ENCODE results near the gene MNT. TPM values are rescaled to one million over a fixed set of nuclear protein-coding genes. Genes with fewer than 3 reads are reported as not detected.
"Not testable (repeated sequence)": the region's sequence is repeated elsewhere in the genome, so short reads cannot be mapped to it uniquely, and the experiment has no call there.

Gene MNT
- total RNA-seq, 1 experiment from 2014 or later = 38.9 TPM

DNA sequence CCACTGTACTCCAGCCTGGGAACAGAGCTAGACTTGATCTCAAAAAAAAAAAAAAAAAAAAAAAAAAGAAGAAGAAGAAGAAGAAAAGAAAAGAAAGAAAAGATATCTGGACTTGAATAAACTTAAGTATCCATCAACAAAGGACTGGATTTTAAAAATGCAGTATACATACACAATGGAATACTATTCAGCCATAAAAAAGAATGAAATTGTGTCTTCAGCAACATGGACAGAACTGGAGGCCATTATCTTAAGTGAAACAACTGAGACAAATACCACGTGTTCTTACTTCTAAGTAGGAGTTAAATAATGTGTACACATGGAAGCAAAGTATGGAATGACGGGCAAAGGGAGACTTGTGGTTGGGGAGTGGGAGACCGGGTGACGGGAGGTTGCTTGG is 40.1 kb upstream of the MNT start:
- no peak overlapping the region for H3K27ac ChIP-seq (ENCODE audit: insufficient read length, low read depth, low read length)
- H4K8ac ChIP-seq (replicated peaks; ENCODE audit: insufficient read length, low read depth, low read length) = no peak overlapping the region
- Mint-ChIP-seq H3K27me3 (ENCODE audit: low read depth) (no peaks in the 10 kb centered on the region), H3K4me1 (peaks cover 6 to 9% of the 10 kb centered on the region in 2 experiments), H3K27ac (no peak overlapping the region; a peak in 1 of 7 replicates), H3K4me3 (no peak overlapping the region), H3K36me3 (ENCODE audit: insufficient read depth in 1 of 3, low read depth in 3 of 3) (peaks cover 31 to 53% (median 45%) of the 10 kb centered on the region in 3 experiments), H3K9me3 (peaks cover 2% of the 10 kb centered on the region in 2 experiments)
- no peak overlapping the region for H2BK15ac ChIP-seq (ENCODE audit: low read depth, low read length)
- no peak overlapping the region for H2BK20ac ChIP-seq (ENCODE audit: low read depth, low read length, poor library complexity, severe bottlenecking)
- H3K4me2 ChIP-seq (ENCODE audit: insufficient read depth, insufficient read length, low read length) = no peak overlapping the region
- TF ChIP-seq, protein P1, sequence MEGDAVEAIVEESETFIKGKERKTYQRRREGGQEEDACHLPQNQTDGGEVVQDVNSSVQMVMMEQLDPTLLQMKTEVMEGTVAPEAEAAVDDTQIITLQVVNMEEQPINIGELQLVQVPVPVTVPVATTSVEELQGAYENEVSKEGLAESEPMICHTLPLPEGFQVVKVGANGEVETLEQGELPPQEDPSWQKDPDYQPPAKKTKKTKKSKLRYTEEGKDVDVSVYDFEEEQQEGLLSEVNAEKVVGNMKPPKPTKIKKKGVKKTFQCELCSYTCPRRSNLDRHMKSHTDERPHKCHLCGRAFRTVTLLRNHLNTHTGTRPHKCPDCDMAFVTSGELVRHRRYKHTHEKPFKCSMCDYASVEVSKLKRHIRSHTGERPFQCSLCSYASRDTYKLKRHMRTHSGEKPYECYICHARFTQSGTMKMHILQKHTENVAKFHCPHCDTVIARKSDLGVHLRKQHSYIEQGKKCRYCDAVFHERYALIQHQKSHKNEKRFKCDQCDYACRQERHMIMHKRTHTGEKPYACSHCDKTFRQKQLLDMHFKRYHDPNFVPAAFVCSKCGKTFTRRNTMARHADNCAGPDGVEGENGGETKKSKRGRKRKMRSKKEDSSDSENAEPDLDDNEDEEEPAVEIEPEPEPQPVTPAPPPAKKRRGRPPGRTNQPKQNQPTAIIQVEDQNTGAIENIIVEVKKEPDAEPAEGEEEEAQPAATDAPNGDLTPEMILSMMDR (conservative IDR thresholded peaks at IDR 0.05) = no peak
- no peak overlapping the region for H3K56ac ChIP-seq (ENCODE audit: insufficient read length, low read depth, low read length)
- H2BK5ac ChIP-seq (ENCODE audit: insufficient read length, low read length) = no peak overlapping the region
- no peak overlapping the region for H4K91ac ChIP-seq (ENCODE audit: insufficient read length, low read depth, low read length)
- no peak overlapping the region for H3K4ac ChIP-seq (ENCODE audit: low read depth, low read length)
- H4K20me1 ChIP-seq (ENCODE audit: control insufficient read depth, insufficient read depth, insufficient read length) = no peaks in the 10 kb centered on the region
- H3K23me2 ChIP-seq (ENCODE audit: insufficient read length, low read depth, low read length, poor library complexity, severe bottlenecking) = no peaks in the 10 kb centered on the region
- no peak overlapping the region for H2AFZ ChIP-seq (ENCODE audit: low read length)
- no peak overlapping the region for H2BK12ac ChIP-seq (ENCODE audit: insufficient read length, low read depth, low read length)
- DNase-seq = no peak
- H3T11ph ChIP-seq (ENCODE audit: low read length) = no peak overlapping the region
- H4K5ac ChIP-seq (ENCODE audit: insufficient read length, low read depth, low read length) = no peak overlapping the region
- no peak overlapping the region for H3K14ac ChIP-seq (ENCODE audit: insufficient read depth, low read length)
- H3K27me3 ChIP-seq (ENCODE audit: insufficient read depth, low read length) = no peaks in the 10 kb centered on the region
- no peaks in the 10 kb centered on the region for H3K79me2 ChIP-seq (ENCODE audit: insufficient read depth, low read length)
- no CpG with 5 or more reads among the region's 4 CpGs for WGBS (ENCODE audit: extremely low coverage, insufficient read length, low lambda C conversion rate)
- no peaks in the 10 kb centered on the region for H3K4me1 ChIP-seq (ENCODE audit: insufficient read depth, low read length)
- H2AK5ac ChIP-seq (ENCODE audit: insufficient read length, low read length) = no peak overlapping the region
- no peak overlapping the region for H3K18ac ChIP-seq (ENCODE audit: insufficient read length, low read depth, low read length)
- H3K9ac ChIP-seq (ENCODE audit: extremely low read depth, insufficient read length, low read length) = no peak overlapping the region
- H3K23ac ChIP-seq (ENCODE audit: insufficient read length, low read depth, low read length) = no peak overlapping the region
- H3K9me3 ChIP-seq (ENCODE audit: control insufficient read depth, low read depth, low read length) = no peaks in the 10 kb centered on the region
- H2BK120ac ChIP-seq (ENCODE audit: low read depth, low read length, poor library complexity, severe bottlenecking) = no peak overlapping the region
- H3K79me1 ChIP-seq (ENCODE audit: insufficient read depth, low read depth, low read length, poor library complexity, severe bottlenecking) = no peaks in the 10 kb centered on the region

DNA sequence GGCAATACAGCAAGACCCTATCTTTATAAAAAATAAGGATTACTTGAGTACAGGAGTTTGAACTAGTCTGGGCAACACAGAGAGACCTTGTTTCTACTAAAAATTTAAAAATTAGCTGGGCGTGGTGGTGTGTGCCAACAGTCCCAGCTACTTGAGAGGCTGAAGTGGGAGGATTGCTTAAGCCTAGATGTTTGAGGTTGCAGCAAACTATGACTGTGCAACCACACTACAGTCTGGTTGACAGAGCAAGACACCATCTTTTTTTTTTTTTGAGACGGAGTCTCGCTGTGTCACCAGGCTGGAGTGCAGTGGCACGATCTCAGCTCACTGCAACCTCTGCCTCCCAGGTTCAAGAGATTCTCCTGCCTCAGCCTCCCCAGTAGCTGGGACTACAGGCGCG is 39.1 kb upstream of the MNT start:
- not testable (repeated sequence) for H2BK120ac ChIP-seq (ENCODE audit: low read depth, low read length, poor library complexity, severe bottlenecking); DNase-seq; H4K5ac ChIP-seq (ENCODE audit: insufficient read length, low read depth, low read length); H2AFZ ChIP-seq (ENCODE audit: low read length); H3K79me1 ChIP-seq (ENCODE audit: insufficient read depth, low read depth, low read length, poor library complexity, severe bottlenecking); H2BK12ac ChIP-seq (ENCODE audit: insufficient read length, low read depth, low read length); H3K14ac ChIP-seq (ENCODE audit: insufficient read depth, low read length); H2BK15ac ChIP-seq (ENCODE audit: low read depth, low read length); H3K4ac ChIP-seq (ENCODE audit: low read depth, low read length); H4K8ac ChIP-seq (replicated peaks; ENCODE audit: insufficient read length, low read depth, low read length); H3T11ph ChIP-seq (ENCODE audit: low read length); H3K27me3 ChIP-seq (ENCODE audit: insufficient read depth, low read length); H3K4me3 Mint-ChIP-seq; H3K23me2 ChIP-seq (ENCODE audit: insufficient read length, low read depth, low read length, poor library complexity, severe bottlenecking); H3K9me3 ChIP-seq (ENCODE audit: control insufficient read depth, low read depth, low read length); H3K23ac ChIP-seq (ENCODE audit: insufficient read length, low read depth, low read length); H3K56ac ChIP-seq (ENCODE audit: insufficient read length, low read depth, low read length); H2BK5ac ChIP-seq (ENCODE audit: insufficient read length, low read length); H4K20me1 ChIP-seq (ENCODE audit: control insufficient read depth, insufficient read depth, insufficient read length); H3K79me2 ChIP-seq (ENCODE audit: insufficient read depth, low read length); H3K27ac Mint-ChIP-seq; H3K27ac ChIP-seq (ENCODE audit: insufficient read length, low read depth, low read length); H3K4me1 ChIP-seq (ENCODE audit: insufficient read depth, low read length); H2AK5ac ChIP-seq (ENCODE audit: insufficient read length, low read length); H3K9me3 Mint-ChIP-seq; H3K4me2 ChIP-seq (ENCODE audit: insufficient read depth, insufficient read length, low read length); H4K91ac ChIP-seq (ENCODE audit: insufficient read length, low read depth, low read length); H3K18ac ChIP-seq (ENCODE audit: insufficient read length, low read depth, low read length); H3K9ac ChIP-seq (ENCODE audit: extremely low read depth, insufficient read length, low read length); H2BK20ac ChIP-seq (ENCODE audit: low read depth, low read length, poor library complexity, severe bottlenecking); H3K27me3 Mint-ChIP-seq (ENCODE audit: low read depth)
- Mint-ChIP-seq H3K4me1 (peaks cover 16 to 19% of the 10 kb centered on the region in 2 experiments), H3K36me3 (ENCODE audit: insufficient read depth in 1 of 3, low read depth in 3 of 3) (peaks cover 26 to 48% (median 40%) of the 10 kb centered on the region in 3 experiments)
- no CpG with 5 or more reads among the region's 6 CpGs for WGBS (ENCODE audit: extremely low coverage, insufficient read length, low lambda C conversion rate)

Data from H9 (cell line).